GF-D8 (cell line): ENCODE data around the gene CNNM4.
"Not testable (repeated sequence)": the region's sequence is repeated elsewhere in the genome, so short reads cannot be mapped to it uniquely, and the experiment has no call there.

ENCODE experiments used
- DNase-seq: peaks from one replicate; lab custom pipeline; 2025; lab: John Stamatoyannopoulos, UW

The CNNM4 gene

DNA sequence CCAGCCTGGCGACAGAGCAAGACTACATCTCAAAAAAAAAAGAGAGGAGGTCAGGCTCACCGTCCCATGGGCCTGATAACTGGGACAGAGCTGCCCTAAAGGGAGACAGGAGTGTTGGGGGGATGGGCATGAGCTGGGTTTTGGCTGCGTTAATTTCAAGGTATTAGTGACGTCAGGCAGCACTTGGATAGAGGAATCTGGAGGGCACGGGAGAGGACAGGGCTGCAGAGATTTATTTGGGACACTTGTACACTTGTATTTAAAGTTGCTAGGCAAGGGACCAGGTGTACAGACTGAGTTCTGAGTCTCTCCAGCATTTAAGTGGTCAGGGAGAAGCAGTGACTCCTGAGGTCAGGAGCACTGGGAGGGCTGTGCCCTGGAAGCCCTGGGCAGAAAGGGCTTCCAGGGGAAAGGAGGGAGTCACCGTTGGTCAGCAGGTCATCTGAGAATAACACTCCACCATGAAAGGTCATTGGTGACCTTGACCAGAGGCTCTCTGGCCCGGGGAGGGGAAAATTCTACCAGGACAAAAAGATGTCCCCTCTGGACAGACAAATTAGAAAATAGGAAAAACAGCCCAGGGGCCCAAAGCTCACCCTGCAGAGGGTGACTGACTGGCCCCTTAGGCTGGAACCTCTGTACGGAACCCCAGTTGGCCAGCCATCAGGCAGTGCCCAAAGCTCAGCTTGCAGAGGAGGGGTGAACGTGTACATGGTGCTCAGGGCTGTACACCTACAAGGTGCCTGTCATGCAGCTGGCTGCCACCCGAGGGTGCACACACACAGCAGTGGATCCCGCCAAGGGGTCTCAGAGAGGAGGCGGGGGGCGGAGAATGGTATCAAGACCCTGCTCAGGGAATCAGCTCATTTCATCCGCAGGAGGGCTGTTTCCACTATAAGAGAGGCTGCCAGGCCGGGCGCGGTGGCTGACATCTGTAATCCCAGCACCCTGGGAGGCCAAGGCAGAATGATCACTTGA is 32.4 kb downstream of the CNNM4 start:
- no peak for DNase-seq

DNA sequence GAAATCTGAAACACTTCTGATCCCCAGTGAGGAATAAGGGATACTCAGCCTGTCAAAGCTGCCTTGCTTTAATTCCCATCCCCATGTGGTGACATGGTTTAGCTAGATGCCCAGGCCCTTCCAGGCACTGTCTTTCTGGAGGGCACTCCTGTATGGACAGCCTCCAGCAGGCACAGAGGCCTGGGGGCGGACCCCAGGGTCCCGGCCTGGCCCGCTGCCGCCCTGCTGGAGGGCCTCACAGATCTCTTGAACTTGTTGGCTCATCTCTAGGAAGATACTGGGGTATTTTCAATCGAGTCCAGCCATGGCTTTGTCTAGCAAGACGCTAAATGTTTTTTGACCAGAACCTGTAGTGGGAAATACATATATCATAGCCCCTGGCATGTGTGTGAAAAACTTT is 34.4 kb downstream of the CNNM4 start:
- no peak for DNase-seq

DNA sequence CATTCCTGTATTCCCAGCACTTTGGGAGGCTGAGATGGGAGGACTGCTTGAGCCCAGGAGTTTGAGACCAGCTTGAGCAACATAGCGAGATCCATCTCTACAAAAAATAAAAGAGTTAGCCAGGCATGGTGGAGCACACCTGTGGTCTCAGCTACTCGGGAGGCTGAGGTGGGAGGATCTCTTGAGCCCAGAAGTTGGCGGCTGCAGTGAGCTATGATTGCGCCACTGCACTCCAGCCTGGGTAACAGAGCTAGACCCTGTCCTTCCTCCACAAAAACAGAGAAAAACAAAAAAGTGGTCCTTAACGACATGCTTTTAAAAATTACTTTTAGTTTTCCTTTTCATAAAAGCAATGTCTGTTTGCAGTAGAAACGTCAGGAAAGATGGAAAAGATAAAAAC is 35.8 kb downstream of the CNNM4 start:
- DNase-seq, result not testable (repeated sequence)

DNA sequence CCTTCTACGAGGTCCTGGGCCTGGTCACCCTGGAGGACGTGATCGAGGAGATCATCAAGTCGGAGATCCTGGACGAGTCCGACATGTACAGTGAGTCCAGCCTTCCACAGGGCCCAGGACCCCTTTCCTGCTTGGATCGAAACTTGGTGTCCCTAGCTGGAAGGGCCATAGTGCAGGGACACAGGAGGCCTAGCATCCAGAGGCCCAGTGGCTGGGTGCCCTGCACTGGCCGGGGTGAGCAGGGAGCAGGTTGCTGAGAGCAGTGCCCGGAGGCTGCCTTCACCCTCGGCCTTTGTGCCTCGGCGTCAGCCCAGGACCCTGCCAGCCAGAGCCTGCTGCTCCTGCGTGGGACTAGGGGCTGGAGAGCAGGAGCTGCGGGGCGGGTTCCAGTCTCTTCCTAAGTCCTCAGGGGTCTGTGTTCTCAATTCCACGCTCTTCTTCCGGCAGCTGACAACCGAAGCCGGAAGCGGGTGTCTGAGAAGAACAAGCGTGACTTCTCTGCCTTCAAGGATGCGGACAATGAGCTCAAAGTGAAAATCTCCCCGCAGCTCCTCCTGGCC is 36.4 kb downstream of the CNNM4 start:
- DNase-seq, result no peak

DNA sequence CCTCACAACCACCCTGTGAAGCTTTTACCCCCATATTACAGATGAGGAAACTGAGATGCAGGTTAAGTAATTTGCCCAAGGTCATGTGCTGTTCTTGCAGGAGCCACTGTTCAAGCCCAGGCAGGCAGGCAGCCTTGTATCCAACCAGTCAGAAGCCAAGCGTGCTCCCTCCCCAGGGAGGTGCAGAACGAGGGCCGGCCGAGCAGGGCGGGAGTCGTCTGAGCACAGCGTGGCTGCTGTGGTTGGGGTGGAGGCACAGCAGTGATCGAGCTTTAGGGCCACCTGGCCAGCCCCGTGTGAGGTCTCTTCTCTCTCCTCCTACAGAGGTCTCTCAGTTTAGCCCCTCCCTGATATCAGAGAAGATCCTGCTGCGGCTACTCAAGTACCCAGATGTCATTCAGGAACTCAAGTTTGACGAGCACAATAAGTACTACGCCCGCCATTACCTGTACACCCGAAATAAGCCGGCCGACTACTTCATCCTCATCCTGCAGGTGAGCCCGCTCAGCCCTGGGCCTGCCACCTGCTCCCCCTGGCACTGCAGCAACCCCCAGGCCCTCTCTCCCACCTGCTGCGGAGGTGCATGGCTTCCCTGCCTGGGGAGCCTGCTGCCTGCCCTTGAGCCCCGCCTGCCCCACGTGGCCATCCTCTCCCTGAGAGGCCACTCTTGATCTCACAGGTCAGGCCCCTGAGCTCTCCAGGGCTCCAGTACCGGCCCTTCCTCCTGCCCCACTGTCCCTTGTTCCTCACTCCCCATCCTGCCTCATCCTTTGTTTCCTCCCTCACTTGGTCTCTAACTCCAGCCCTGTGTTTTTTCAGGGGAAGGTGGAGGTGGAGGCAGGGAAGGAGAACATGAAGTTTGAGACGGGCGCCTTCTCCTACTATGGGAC is 38.3 kb downstream of the CNNM4 start:
- no peak for DNase-seq

DNA sequence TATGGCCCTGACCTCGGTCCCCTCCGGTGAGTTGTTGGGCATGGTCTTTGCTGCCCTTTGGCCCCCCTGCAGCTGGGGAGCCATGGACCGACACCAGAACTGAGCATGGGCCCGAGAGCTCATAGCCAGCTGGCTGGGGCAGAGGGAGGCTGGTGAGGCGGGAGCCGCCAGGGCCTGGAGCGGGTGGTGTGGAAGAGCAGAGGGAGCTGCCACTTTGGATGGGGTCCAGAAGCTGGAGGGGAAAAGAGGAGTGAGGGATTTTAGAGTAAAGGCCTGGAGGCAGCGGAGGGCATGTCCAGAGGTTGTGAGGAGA is 38.9 kb downstream of the CNNM4 start:
- no peak for DNase-seq

DNA sequence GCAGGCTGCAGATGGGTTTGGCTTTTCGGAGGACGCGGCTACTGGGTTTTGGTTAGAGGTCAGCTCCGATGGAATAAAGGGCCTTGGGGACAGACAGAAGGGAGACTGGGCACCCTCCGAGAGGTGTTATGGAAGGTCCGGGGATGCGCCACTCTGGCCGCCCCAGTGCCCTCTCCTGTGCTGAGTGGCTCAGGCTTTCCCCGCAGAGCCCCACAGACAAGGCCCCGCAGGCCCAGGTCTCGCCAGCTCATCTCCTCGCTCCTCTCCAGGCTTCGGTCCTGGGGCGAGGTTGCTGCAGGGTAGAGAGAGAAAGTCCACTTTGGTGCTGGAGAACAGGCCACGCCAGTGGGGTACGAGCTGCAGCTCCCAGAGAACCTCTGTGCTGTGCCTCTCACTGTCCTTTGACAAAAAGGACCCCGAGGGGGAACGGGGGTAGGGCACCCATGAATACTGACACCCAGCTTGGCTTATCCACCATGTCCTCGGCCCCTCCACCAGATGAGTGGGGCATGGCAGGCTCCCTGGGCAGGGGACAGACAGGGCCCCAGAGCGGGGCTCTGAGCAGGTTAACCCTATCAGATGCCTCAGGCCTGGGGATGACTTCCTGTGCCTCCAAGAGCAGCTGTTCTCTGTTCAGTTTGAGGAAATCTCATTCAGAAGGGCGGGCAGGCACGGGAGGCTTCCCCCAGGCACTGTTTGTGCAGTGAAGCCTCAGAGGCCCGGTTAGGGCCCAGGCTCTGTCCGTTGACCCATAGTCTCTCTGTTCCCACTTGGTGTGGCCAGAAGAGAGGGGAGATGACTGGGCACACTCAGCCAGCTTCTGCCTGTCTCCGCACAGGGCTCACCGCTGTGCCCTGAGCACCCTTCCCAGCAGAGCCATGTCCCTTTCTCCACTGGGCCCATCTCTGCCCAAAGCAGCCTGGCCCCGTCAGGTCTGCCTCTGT is 39.6 kb downstream of the CNNM4 start:
- DNase-seq, result no peak

DNA sequence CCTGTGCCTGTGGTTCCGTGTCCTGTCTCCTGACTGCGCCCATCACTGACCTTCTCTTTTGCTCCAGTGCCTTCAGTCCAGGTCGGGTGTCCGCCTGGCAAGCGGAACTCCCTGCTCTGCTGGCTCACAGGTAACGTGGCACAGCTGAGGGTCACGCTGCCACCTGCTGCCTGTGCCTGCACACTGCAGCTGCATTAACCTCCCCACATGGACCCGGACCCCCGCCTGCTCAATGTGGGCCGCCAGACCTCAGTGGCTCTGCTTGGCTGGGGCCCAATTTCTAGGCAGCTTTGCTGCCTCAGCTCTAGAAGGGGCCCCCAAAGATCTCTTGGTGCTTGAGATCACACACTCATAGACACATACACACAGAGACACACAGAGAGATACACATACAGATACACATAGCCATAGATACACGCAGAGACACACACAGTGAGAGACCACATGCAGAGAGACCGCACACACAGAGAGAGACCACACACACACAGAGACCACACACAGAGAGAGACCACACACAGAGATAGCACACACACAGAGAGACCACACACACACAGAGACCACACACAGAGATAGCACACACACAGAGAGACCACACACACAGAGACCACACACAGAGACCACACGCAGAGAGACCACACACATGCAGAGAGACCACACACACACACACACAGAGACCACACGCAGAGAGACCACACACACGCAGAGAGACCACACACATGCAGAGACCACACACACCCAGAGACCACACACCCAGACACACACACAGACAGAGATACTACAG is 40.5 kb downstream of the CNNM4 start:
- no peak for DNase-seq

DNA sequence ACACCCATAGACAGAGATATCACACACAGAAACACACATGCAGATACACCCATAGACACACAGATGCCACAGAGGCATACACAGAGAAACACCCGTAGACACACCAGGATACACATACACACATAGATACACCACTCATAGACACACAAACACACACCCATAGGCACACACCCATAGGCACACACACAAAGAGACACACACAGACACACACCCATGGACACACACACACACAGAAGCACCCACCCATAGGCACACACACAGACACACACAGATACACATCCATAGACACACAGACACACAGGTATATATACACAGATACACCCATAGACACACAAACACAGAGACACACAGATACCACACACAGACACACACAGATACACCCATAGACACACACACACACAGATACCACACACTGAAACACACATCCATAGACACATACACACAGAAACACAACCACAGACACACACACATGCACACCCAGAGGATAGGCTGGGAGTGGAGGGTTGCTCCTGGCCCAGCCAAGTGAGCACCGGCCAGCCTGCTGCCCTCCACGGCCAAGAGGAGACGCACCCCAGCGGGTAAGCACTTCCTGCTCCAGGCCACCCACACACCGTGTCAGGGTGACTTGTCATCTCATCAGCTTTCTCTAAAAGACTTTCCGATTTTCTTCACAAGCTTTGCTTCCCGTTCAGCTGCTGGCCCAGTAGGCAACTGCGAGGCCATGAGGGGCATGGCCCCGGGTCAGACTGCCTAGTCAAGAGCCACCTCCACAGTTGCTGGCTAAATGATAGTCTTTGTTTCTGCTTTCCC is 41.3 kb downstream of the CNNM4 start:
- DNase-seq, result no peak

DNA sequence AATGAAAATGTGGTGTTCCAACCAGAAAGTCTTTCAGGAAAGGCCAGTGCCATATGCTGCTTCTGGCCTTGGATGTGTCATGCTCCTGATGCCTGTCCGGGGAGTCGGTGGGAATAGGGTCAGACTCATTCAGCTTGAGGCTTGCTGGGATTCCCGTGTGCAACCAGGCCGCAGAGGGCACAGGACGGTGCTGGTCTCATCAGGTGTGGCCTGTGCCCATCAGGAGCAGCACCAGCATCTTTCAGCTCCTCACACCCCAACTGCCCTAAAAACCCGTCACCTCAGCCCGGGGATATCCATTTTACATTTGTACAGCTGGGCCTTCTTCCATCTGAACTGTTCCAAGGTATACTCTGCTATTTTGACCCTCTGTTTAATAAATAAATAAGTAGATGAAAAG is 42.0 kb downstream of the CNNM4 start:
- no peak for DNase-seq

DNA sequence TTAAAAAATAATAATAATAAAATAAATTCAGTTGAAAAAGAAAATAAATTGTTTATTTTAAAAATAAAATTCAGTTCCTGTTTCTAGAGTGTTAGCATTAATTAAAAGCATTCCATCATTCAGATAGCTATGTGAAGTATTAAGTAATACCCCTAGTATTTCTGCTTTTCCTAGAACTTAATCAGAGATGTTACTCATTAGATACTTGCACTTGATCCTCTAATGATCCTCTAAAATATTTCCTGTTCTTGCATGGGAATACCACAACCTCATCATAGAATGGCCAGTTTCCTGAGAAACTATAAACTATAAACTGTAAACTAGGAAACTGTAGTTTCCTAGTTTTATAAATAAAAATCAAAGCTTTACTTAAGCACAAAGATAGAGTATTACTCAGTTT is 44.3 kb downstream of the CNNM4 start:
- no peak for DNase-seq

DNA sequence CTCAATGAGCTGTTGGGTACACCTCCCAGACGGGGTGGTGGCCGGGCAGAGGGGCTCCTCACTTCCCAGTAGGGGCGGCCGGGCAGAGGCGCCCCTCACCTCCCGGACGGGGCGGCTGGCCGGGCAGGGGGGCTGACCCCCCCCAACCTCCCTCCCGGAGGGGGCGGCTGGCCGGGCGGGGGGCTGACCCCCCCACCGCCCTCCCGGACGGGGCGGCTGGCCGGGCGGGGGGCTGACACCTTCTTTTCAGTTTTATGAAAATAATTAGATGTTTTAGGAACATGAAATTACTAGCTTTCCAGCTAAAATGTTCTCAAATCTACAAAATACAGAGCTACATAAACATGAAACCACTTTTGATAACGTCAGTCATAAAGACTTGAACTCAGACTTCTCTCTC is 45.2 kb downstream of the CNNM4 start:
- not testable (repeated sequence) for DNase-seq

DNA sequence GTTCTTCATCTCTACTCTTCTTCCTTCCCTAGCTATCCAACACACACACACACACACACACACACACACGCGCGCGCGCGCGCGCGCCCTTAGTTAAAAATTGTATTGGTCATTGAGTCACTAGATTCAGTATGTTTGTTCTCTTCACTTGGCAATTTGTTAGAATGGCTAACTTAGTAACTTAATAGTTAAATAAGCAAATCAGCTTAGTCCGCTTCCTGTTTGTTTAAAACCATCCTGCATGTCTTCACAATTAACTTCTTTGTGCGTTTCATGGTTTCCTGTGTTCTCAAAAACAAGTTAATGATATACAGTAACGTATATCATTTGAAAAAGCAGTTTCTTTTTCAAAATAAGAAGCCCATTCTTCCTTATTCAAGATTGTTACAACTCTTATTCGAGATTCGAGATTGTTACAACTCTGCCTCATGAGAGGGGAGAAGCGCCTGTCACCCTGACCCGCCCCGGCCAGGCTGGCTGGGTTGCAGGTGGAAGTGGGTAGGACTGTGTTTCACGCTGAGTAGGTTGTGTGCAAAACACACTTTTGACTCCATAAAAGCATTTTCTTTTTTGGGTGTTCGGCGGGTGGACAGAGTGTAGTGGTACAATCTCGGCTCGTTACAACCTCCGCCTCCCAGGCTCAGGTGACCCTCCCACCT is 45.9 kb downstream of the CNNM4 start:
- no peak for DNase-seq

DNA sequence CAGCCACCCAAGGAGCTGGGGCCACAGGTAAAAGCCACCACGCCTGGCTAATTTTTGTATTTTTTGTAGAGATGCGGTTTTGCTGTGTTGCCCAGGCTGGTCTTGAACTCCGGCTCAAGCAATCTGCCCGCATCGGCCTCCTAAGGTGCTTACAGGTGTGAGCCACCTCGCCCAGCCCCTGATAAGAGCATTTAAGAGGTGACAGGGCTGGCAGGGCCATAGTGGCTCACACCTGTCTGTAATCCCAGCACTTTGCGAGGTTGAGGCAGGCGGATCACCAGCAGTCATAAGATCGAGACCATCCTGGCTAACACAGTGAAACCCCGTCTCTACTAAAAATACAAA is 46.4 kb downstream of the CNNM4 start:
- DNase-seq, result no peak

DNA sequence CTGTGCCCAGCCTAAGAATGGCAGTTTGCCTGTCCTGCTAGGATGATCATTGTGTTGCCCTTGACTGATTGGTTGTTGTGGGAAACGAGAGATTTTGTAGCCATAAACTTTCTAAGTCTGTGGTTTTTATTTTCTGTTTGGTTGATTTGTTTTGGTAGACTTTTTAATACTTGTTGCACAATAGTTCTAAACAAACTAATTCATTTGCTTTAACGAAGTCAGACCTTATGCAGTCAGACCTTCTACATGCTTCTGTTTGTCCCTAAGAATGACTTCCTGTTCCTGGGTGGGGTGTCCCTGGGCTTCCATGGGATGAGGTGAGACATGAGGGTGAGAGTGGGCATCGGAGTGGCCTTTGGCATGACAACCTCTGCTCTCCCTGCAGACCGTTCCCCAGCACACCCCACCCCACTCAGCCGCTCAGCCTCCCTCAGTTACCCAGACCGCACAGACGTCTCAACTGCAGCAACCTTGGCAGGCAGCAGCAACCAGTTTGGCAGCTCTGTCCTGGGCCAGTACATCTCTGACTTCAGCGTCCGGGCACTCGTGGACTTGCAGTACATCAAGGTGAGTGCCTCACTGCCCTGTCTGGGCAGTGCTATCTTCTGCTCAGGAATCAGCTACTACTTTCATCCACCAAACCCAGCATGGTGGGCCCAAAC is 47.6 kb downstream of the CNNM4 start:
- DNase-seq, result no peak

DNA sequence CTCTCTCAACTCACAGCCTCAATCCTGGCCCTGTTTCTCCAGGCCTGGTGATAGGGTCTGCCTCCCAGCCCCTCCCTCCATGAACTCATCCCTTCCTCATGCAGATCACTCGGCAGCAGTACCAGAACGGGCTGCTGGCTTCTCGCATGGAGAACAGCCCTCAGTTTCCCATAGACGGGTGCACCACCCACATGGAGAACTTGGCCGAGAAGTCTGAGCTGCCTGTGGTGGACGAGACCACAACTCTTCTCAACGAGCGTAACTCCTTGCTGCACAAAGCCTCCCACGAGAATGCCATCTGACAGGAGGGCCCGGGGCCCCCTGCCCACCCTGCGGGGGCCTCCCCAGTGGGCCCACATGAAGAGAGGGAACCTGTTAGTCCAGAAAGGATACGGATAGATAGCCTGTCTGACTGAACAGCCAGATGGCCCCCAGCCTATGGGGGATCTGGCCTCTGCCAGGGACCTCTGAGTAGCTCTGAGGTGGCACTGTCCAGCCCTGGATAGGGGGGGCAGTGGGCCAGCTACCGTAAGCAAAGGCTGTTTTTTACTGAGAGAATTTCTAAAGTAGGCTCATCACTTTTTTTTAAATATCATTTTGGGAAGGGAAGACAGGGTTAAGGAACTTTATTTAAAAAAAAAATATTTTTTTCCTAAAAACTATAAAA is 48.6 kb downstream of the CNNM4 start:
- no peak for DNase-seq

DNA sequence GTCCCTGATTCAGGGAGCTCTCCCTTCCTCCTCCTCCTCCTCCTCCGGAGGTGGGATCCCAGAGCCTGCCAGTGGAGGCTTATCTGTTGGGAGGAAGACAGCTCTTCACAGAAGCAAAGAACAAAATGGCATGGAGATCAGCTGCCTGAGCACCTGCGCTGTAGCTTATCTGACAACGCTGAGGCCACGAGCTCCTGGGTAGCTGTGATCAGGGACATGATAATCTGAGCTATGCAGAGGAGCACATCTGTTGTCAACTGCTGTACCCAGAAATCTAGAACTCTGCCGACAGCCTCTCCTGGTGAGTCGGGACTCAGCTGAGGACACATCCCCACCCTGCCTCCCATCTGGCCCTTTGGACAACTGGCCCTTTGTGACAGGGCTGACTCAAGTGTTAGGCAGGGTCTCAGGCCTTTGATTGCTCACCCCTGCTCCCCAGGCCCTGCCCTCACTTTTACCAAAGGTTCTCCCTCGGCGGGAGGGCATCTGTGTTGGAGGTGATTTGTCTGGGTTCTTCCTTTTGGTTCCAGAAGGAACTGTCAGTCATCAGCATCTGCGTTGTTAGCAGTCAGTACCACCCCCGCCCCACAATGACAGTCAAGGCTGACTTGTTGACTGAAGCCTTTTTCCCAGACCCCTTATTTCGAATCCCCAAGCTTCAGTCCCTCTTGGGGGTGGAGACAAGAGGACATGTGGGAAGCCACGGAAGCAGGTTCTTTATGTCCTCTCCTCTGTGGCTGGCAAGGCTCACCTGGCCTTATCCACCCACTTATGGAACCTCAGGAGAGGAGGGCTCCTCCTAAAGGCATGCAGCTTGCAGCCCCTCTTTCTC is 49.5 kb downstream of the CNNM4 start:
- DNase-seq, result no peak

DNA sequence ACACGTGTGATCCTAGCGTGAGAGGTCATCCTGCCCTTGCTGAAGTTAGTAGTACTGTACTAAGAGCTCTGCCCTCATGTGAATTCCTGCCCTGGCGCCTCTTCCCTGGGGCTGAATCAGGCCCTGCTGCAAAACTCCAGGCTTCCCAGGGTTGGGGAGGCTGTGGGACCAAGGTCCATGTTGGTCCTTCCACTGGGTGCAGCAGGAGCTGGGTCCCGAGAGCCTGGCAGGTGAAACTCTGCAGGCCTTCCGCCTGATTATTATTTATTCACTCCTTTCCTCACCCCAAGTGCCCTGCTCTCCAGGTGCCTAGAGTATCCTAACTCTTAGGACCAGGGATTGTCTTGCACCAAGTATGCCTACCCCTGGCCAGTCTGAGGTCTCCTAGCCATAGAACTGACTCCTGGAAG is 50.1 kb downstream of the CNNM4 start:
- no peak for DNase-seq
